MG63 (cell line): ENCODE results near the gene CYP2A13. TPM values are rescaled to one million over a fixed set of nuclear protein-coding genes. Genes with fewer than 3 reads are reported as not detected.
A peak's percentile ranks its signal among the peaks of the same experiment; 100 is the strongest.
"Not testable (repeated sequence)": the region's sequence is repeated elsewhere in the genome, so short reads cannot be mapped to it uniquely, and the experiment has no call there.

Source experiments
- DNase-seq: peaks from one replicate; pipeline ENCODE4 v3.0.0-alpha.2; 2020
- H3K27me3 ChIP-seq: fragments of 250-450 bp; sonication (Bioruptor Pico); 2 replicates; pipeline ENCODE4 v1.5.1; 2020; ENCODE audit warnings: mild to moderate bottlenecking, moderate library complexity
- H3K36me3 ChIP-seq: fragments of 250-450 bp; sonication (Bioruptor Pico); 2 replicates; pipeline ENCODE4 v1.5.1; 2020; ENCODE audit warnings: mild to moderate bottlenecking, moderate library complexity
- H3K4me3 ChIP-seq: fragments of 250-450 bp; sonication (Bioruptor Pico); 2 replicates; pipeline ENCODE4 v1.5.1; 2020; ENCODE audit warnings: mild to moderate bottlenecking, moderate library complexity
- H3K9me3 ChIP-seq: fragments of 250-450 bp; sonication (Bioruptor Pico); 2 replicates; pipeline ENCODE4 v1.5.1; 2020; ENCODE audit warnings: mild to moderate bottlenecking, moderate library complexity
- total RNA-seq: library from RNA; depleted of rRNA; stranded (reverse); fragments of >200 nt; shearing (Covaris generic); gene quantifications from 2 replicates; pipeline ENCODE4 v1.2.3, GENCODE V29; 2014; ENCODE audit warnings: low replicate concordance

Gene CYP2A13
- total RNA-seq, 1 experiment from 2014 or later, result not detected

DNA sequence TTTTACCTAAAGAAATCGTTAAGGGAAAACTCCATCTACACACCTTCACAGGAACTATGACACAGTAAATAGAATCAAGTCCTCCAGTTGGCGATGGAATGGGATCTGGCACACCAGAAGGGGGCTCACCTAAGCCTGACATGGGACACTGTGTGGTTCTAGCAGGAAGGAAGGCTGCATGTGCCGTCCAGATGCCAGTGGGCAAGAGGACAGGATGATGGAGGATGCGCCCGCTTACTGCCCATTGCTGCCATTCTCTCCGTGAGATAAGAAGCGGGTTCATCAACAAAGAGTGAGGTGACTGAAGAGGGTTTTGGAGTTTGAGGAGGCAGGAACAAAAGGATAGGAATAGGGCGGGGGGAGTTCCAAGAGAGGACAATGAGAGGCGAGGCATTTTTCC is 23.0 kb downstream of the CYP2A13 start:
- Histone ChIP-seq H3K27me3 (peaks cover 9% of the 10 kb centered on the region; the same call in 1 of the 2 replicates), H3K4me3 (no peak overlapping the region), H3K36me3 (no peaks in the 10 kb centered on the region), H3K9me3 (no peaks in the 10 kb centered on the region)
- no peak for DNase-seq

DNA sequence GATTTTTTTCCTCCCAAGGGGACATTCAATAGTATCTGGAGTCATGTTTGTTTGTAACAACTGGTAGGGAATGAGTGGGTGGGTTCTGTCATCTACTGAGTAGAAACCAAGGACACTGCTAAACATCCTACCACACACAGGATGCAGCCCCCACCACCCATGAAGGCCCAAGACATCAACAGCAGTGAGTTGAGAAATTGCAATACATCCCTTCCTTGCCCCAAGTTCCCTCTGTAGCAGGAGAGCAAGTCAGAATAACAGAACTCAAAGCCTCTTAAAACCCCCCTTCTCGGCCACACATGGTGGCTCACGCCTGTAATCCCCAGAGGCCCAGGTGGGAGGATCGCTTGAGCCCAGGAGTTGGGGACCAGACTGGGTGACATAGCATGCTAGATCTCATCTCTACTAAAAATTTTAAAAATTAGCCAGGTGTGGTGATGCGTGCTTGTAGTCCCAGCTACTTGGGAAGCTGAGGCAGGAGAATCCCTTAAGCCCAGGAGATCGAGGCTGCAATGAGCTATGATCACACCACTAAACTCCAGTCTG is 23.6 kb downstream of the CYP2A13 start:
- no peaks in the 10 kb centered on the region for H3K9me3 ChIP-seq
- H3K4me3 ChIP-seq, result no peak overlapping the region
- DNase-seq, result no peak
- peaks cover 6% of the 10 kb centered on the region; the same call in 1 of the 2 replicates for H3K27me3 ChIP-seq
- no peaks in the 10 kb centered on the region for H3K36me3 ChIP-seq

DNA sequence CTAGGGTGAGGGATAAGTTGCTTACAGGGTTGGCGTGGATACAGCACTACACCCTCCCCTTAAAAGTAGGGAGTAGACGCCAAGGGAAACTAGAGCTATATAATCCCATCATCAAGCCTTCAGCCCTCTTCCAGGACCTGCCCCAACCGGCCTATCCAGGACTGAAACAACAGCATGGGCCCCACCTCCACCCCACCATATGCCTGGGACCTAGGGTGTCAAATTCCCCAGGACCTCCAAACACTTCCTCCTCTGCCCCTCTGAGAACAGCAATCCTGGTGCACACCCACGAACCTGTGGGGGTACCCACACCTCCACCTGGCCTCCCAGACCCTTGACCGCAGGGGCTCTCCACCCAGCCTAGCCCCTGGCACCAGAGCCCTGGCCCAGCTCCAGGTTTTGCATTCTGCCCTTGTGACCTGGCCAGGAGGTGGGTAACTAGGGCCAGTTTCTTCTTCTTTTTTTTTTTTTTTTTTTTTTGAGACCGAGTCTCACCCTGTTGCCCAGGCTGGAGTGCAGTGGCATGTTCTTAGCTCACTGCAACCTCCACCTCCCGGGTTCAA is 24.6 kb downstream of the CYP2A13 start:
- DNase-seq, result no peak
- H3K36me3 ChIP-seq, result no peaks in the 10 kb centered on the region

DNA sequence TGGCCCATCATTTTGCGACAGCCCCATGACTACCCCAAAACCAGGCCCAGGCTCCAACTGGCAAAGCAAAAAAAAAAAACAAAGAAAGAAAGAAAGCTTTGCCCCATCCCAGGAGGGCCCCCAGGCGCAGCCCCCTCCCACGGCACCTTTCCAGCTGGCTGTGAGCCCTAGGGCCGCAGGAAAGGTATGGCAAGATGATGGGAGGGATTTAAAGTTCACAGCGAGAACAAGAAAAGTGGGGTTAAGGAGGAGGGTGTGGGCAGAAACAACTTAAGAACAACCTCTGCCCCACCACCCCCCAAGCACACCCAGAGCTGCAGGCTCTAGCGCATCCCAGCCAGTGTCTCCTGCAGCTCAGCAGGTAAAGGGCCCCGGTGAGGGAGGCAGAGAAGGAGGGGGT is 25.9 kb downstream of the CYP2A13 start, which contains the start of gene CYP2F1:
CYP2F1 (plus strand) TSS at position 301 of the 400 bp plus-strand sequence. CDS start 1,757 bp downstream, outside the sequence.
- no peaks in the 10 kb centered on the region for H3K9me3 ChIP-seq
- peaks cover 6% of the 10 kb centered on the region; the same call in 1 of the 2 replicates for H3K27me3 ChIP-seq
- no peak within 1 kb of the TSS for H3K4me3 ChIP-seq
- DNase-seq, result no peak
- H3K36me3 ChIP-seq, result no peaks in the 10 kb centered on the region

More for the DNA sequence above, 24.6 kb downstream of the CYP2A13 start:
- peaks cover 6% of the 10 kb centered on the region; the same call in 1 of the 2 replicates for H3K27me3 ChIP-seq
- H3K4me3 ChIP-seq, result no peak overlapping the region
- no peaks in the 10 kb centered on the region for H3K9me3 ChIP-seq

DNA sequence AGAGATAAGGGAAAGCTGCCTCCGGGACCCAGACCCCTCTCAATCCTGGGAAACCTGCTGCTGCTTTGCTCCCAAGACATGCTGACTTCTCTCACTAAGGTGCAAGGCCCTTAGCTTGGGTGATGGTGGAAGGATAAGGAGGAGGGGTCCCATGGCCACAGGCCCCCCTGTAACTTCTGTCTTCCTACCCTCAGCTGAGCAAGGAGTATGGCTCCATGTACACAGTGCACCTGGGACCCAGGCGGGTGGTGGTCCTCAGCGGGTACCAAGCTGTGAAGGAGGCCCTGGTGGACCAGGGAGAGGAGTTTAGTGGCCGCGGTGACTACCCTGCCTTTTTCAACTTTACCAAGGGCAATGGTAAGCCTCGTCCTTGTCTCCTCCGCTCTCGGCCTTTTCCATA is 28.0 kb downstream of the CYP2A13 start:
- no peak for DNase-seq
- Histone ChIP-seq H3K36me3 (no peaks in the 10 kb centered on the region), H3K27me3 (peaks cover 6% of the 10 kb centered on the region; the same call in 1 of the 2 replicates), H3K4me3 (no peak overlapping the region), H3K9me3 (no peaks in the 10 kb centered on the region)

DNA sequence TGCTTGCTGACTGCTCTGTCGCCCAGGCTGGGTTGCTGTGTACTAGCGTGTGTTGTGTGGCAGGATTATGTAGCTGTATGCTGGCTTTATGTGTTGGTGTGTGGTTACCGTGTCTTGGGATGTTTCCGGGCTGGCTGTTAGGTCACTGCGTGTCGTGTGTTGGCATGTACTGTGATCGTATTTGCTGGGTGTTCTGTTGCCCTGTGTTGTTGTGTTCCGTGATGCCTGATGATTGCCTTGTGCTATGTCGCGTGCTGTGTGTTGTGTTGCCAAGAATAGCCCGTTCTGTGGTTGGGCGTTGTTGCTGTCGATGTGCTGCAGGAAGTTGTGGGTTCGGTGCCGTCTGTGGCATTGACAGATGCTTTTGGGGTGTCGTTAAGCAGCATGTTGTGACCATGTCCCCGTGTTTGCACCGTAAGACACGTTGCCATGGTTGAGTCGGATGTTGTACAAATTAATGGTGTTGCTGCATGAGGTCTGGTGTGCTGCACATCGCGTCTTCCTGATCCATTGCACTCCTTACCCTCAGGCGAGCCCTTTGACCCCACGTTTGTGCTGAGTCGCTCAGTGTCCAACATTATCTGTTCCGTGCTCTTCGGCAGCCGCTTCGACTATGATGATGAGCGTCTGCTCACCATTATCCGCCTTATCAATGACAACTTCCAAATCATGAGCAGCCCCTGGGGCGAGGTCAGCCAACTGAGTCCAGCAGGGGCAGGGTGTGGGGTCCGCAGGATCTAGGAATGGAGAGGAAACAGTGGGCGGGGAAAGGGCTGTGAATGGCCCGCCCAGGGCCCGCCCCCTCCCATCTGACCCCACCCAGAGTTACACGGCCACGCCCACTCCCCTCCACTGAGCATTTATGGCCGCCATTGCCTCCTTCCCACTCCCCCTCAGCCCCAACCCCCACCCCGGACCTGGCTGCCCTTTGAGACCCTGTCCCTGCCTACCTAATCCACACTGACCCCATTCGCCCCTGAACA is 33.0 kb downstream of the CYP2A13 start:
- H3K36me3 ChIP-seq, H3K9me3 ChIP-seq, DNase-seq, H3K27me3 ChIP-seq, H3K4me3 ChIP-seq: not testable (repeated sequence)

DNA sequence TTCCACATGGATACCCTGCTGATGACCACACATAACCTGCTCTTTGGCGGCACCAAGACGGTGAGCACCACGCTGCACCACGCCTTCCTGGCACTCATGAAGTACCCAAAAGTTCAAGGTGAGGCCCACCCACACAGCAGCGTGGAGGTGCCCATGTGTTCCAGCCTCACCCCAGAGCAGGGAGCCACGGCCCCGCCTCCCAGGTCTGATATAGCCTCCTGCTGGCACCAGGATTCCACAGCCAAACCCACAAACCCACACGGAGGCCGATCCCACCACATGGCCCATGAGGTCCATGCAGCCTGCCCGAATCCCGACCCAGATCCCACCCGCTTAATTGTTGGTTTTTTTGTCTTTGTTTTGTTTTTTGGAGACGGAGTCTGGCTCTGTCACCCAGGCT is 34.6 kb downstream of the CYP2A13 start:
- DNase-seq, H3K27me3 ChIP-seq, H3K4me3 ChIP-seq, H3K36me3 ChIP-seq, H3K9me3 ChIP-seq: not testable (repeated sequence)

DNA sequence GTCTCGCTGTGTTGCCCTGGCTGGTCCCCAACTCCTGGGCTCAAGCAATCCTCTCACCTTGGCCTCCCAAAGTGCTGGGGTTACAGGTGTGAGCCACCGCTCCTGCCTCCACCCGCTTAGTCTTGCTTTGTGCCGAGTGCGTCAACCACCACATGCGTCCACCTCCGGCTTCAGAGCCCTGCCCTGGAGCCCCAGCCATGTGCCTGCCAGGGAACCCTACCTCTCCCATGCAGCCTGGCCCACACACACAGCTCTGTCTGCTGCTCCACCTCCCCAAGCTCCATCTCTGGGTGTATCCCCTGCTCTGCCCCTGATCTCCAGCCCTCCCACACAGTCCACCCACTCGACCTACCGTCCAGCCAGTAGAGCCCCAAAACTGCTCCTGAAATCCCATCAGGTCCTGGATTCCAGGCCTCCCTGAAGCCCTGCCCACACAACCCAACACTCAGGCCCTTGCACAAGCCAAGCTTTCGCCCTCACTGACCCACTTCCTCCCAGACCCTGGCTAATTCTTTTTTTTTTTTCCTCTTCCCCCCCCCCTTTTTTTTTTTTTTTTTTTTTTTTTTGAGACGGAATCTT is 35.6 kb downstream of the CYP2A13 start:
- H3K27me3 ChIP-seq, result no peaks in the 10 kb centered on the region
- H3K9me3 ChIP-seq, result no peaks in the 10 kb centered on the region
- DNase-seq, result no peak
- no peaks in the 10 kb centered on the region for H3K36me3 ChIP-seq
- no peak overlapping the region for H3K4me3 ChIP-seq

DNA sequence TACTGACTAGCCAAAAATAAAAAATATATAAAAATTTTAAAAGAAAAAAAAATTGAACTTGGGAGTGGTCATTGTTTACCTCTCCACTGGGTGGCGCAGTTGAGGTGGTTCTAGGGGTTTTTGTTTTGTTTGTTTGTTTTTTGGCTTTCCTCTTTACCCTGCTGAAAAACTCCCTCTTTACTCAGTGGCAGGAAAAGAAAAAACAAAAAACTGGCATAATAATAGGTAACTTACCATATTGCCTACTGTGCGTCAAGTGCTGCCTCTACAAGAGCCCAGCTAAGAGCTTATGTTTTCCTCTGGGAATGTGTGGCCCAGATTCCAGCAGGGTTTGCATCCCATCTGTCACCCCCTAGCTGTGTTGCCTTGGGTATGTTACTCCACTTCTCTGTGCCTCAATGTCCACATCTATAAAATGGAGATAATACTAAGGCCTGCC is 38.5 kb downstream of the CYP2A13 start:
- not testable (repeated sequence) for H3K4me3 ChIP-seq, H3K36me3 ChIP-seq, H3K9me3 ChIP-seq, DNase-seq, H3K27me3 ChIP-seq

DNA sequence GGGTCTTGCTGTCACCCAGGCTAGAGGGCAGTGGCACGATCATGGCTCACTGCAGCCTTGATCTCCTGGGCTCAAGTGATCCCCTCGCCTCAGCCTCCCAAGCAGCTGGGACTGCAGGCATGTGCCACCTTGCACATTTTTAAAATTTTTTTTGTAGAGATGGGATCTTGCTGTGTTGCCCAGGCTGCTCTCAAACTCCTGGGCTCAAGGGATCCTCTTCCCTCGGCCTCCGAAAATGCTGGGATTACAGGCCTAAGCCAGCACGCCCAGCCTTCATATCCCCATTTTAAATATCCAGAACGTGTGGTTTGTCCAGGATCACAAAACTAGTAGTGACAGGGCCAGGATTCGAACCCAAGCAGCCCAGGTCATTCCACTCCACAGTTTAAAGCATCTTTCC is 39.1 kb downstream of the CYP2A13 start:
- H3K36me3 ChIP-seq, DNase-seq, H3K27me3 ChIP-seq: not testable (repeated sequence)

DNA sequence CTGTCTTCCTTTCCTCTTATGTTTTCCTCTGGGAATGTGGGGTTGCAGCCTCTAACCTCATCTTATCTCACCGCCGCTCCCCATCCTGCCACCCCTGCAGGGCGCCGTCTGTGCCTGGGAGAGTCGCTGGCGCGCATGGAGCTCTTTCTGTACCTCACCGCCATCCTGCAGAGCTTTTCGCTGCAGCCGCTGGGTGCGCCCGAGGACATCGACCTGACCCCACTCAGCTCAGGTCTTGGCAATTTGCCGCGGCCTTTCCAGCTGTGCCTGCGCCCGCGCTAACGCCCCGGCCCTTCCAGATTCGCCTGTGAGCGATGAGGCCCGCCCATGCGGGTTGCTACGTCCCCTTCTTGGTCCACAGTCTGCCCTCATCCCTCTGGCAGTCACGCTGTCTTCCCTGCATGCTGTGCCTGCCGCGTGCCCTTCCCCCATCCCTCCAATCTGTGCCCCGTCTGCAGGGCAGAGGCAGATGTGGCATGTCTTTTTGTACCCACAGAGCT is 39.6 kb downstream of the CYP2A13 start:
- H3K4me3 ChIP-seq, H3K36me3 ChIP-seq, H3K27me3 ChIP-seq, H3K9me3 ChIP-seq: not testable (repeated sequence)
- peak; percentile 80 for DNase-seq

More for the DNA sequence above, 39.1 kb downstream of the CYP2A13 start:
- H3K4me3 ChIP-seq, H3K9me3 ChIP-seq: not testable (repeated sequence)

DNA sequence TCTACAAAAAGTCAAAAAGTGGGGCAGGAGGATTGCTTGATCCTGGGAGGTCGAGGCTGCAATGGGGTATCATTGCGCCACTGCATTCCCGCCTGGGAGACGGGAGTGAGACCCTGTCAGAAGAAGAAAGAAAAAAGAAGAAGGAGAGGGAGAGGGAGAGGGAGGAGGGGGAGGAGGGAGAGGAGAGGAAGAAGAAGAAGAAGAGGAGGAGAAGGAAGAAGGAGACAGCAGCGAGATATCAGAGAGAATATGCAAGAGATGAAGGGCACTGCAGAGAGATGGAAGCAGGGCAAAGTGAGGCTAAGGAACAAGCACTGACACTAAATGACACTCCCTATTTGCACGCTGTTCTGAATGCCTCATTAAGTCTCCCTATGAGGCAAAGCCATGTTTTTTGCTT is 40.4 kb downstream of the CYP2A13 start:
- H3K27me3 ChIP-seq, result no peaks in the 10 kb centered on the region
- no peaks in the 10 kb centered on the region for H3K9me3 ChIP-seq
- no peak overlapping the region for H3K4me3 ChIP-seq
- DNase-seq, result no peak
- no peaks in the 10 kb centered on the region for H3K36me3 ChIP-seq

DNA sequence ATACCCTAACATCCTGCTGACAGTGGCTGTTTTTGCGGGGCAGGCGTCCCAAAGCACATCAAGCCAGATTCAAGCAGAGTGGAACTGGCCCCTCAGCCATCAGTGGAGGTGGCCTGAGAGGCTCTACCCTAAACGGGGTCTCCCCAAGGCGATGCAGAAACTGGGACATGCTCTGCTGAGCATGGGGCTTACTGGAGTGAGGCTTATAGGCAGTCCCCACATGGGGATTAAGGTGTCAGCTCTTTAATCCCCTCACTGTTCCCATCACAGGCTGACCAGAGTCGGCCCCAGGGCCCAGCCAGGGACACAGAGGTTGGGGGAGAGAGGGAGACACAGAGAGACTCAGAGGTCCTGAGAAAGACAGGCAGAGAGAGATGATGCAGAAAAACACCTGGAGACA is 42.9 kb downstream of the CYP2A13 start:
- Histone ChIP-seq H3K9me3 (no peaks in the 10 kb centered on the region), H3K36me3 (no peaks in the 10 kb centered on the region), H3K4me3 (no peak overlapping the region), H3K27me3 (no peaks in the 10 kb centered on the region)
- no peak for DNase-seq

DNA sequence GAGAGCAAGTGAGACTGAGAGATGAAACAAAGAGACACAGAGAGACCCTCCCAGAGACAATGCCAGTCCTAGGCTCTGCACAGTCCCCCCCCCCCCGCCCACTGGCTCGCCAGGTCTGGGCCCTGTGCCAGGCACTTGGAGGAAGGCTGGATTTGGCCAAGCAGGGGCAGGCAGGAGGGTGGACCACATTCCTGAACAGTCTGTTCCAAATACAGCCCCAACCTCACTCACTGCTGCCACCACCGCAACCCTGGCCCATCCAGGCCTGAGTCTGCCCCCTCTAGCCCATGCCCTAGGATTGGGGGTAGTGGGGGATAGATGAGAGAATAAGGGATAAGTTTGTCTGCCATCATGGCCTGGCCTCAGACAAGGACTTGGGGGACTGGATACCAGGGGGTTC is 45.0 kb downstream of the CYP2A13 start:
- H3K4me3 ChIP-seq, result no peak overlapping the region
- H3K9me3 ChIP-seq, result no peaks in the 10 kb centered on the region; the same call in 1 of the 2 replicates
- H3K27me3 ChIP-seq, result no peaks in the 10 kb centered on the region
- DNase-seq, result peak; percentile 48
- H3K36me3 ChIP-seq, result no peaks in the 10 kb centered on the region

DNA sequence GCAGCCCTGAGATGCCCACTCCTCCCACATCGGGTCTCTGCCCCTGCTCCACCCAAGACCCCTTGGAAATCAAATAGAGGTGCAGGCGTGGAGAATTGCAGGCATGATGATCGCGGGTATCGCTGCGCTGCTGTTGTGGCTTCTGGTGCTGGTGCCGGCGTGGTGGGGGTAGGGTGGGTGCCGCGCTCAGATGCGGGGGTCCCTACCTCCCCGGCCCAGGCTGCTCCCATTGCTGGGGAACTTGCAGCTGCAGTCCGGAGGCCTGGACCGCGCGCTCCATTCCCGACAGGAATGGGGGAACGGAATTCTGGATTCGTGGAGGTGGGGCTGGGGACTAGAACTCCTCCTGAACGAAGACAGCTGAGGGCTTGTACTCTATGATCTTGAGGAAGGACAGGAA is 46.4 kb downstream of the CYP2A13 start:
- Histone ChIP-seq H3K4me3 (no peak overlapping the region), H3K27me3 (no peaks in the 10 kb centered on the region), H3K9me3 (no peaks in the 10 kb centered on the region; the same call in 1 of the 2 replicates), H3K36me3 (no peaks in the 10 kb centered on the region)
- DNase-seq, result no peak

DNA sequence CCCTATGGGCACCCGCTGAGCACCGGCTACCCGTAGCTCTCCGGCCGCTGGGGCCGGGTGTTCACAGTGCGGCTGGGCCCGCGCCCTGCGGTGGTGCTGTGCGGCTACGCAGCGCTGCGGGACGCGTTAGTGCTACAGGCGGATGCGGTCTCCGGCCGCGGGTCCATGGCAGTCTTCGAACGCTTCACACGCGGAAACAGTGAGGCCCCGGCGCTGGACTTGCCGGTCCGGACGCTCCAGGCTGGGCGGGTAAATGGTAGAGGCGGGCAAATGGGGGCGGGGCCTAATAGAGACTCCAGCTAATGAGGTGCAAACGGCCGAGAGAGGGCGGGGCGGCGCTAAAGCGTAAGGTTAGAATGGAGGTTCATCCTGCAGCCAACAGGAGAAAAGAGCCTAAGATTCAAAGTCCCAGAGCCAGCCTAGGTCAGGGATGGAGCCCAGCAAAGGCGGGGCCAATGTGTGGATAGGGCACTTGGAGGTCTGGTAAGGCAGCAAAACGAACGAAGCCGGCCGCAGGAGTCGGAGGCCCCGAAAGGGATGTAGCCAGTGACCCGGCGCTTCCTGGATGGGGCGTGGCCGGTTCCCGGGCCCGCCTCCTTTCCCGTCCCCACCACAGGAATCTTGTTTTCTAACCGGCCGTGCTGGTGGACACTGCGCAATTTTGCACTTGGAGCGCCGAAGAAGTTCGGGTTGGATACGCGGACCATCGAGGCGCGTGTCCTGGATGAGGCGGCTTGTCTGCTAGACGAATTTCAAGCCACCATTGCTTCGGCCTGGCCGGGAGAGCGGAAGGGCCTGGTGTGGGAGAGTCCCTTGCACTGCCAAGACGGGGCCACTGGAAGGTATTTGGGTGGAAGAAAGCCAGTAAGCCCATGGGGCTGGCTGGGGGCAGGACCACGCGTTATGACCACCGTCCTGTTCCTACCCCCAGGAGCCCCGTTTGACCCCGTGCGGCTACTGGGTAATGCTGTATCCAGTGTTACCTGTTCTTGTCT is 47.4 kb downstream of the CYP2A13 start:
- H3K9me3 ChIP-seq, H3K36me3 ChIP-seq, H3K27me3 ChIP-seq: not testable (repeated sequence)
- H3K4me3 ChIP-seq, result peak overlapping the region; percentile 35
- DNase-seq, result peak; percentile 67
